GM23338 (cell line): Measurements from ENCODE around the gene AGXT2. TPM values are rescaled to one million over a fixed set of nuclear protein-coding genes. Genes with fewer than 3 reads are reported as not detected.

Experiments
- ATAC-seq: fragments of 200-7000 bp; cut with Tn5 transposase; 3 replicates; pipeline ENCODE4 v1.9.1; 2020
- DNase-seq: peaks from one replicate; pipeline ENCODE4 v3.0.0-alpha.2; 2015; ENCODE audit warnings: low spot score
- H2AFZ ChIP-seq: fragments of 200-600 bp; sonication (generic); 2 replicates; pipeline ENCODE4 v1.8.0; 2016; ENCODE audit warnings: antibody characterized with exemption, mild to moderate bottlenecking, moderate library complexity
- H3F3A ChIP-seq: fragments of 200-600 bp; sonication (generic); replicated peaks from 2 replicates; pipeline ENCODE4 v1.8.0; 2017; ENCODE audit warnings: antibody characterized with exemption, mixed run types, low read depth
- H3K27ac ChIP-seq: fragments of 200-600 bp; sonication (generic); 2 replicates; pipeline ENCODE4 v1.6.1; 2016; ENCODE audit warnings: low read depth
- H3K27me3 ChIP-seq: fragments of 200-600 bp; sonication (generic); 2 replicates; pipeline ENCODE4 v1.8.0; 2016; ENCODE audit warnings: mild to moderate bottlenecking, mixed run types, moderate library complexity; ENCODE audit not compliant: insufficient read depth
- H3K36me3 ChIP-seq: fragments of 200-600 bp; sonication (generic); 2 replicates; pipeline ENCODE4 v1.8.0; 2016; ENCODE audit warnings: mild to moderate bottlenecking; ENCODE audit not compliant: insufficient read depth
- H3K4me1 ChIP-seq: fragments of 200-600 bp; sonication (generic); 2 replicates; pipeline ENCODE4 v1.8.0; 2016; ENCODE audit warnings: mild to moderate bottlenecking, moderate library complexity; ENCODE audit not compliant: insufficient read depth
- H3K4me2 ChIP-seq: fragments of 200-600 bp; sonication (generic); 2 replicates; pipeline ENCODE4 v1.7.1; 2017; ENCODE audit warnings: mixed run types
- H3K4me3 ChIP-seq: fragments of 200-600 bp; sonication (generic); 2 replicates; pipeline ENCODE4 v1.6.1; 2016; ENCODE audit warnings: mixed run types
- H3K79me2 ChIP-seq: fragments of 200-600 bp; sonication (generic); replicated peaks from 2 replicates; pipeline ENCODE4 v1.8.0; 2017; ENCODE audit warnings: mild to moderate bottlenecking; ENCODE audit not compliant: insufficient read depth
- H3K9me2 ChIP-seq: fragments of 200-600 bp; sonication (generic); 2 replicates; pipeline ENCODE4 v1.8.0; 2017; ENCODE audit not compliant: insufficient read depth
- H4K20me1 ChIP-seq: fragments of 200-600 bp; sonication (generic); replicated peaks from 2 replicates; pipeline ENCODE4 v1.8.0; 2017; ENCODE audit warnings: mild to moderate bottlenecking; ENCODE audit not compliant: insufficient read depth
- H3K27ac Mint-ChIP-seq: 2 replicates; pipeline ENCODE4 v1.8.0; 2020; ENCODE audit warnings: inconsistent platforms, mild to moderate bottlenecking, moderate library complexity, mixed read lengths
- H3K27me3 Mint-ChIP-seq: 3 replicates; pipeline ENCODE4 v1.8.0; 2022; ENCODE audit warnings: low read depth, mild to moderate bottlenecking, moderate library complexity, mixed read lengths, inconsistent platforms; ENCODE audit not compliant: insufficient read depth, poor library complexity
- H3K36me3 Mint-ChIP-seq: 3 replicates; pipeline ENCODE4 v1.8.0; 2021; ENCODE audit warnings: low read depth, mild to moderate bottlenecking, inconsistent platforms, moderate library complexity, mixed read lengths
- H3K4me1 Mint-ChIP-seq: 3 replicates; pipeline ENCODE4 v1.8.0; 2020; ENCODE audit warnings: mild to moderate bottlenecking, inconsistent platforms, mixed read lengths
- H3K4me3 Mint-ChIP-seq: 3 replicates; pipeline ENCODE4 v1.8.0; 2021; ENCODE audit warnings: moderate library complexity, mild to moderate bottlenecking, inconsistent platforms, mixed read lengths
- H3K9me3 Mint-ChIP-seq: 3 replicates; pipeline ENCODE4 v1.8.0; 2020; ENCODE audit warnings: moderate library complexity, mild to moderate bottlenecking, inconsistent platforms, mixed read lengths
- CREB1 ChIP-seq: fragments of 250-450 bp; sonication (Bioruptor Pico); IDR thresholded peaks from 2 replicates; pipeline ENCODE4 v1.5.0; 2020; ENCODE audit warnings: low read depth, mild to moderate bottlenecking, moderate library complexity
- CTCF ChIP-seq, 2 experiments: fragments of 200-600 bp in 1 of 2; sonication (generic) in 1 of 2; conservative IDR thresholded peaks; 2 replicates each; pipeline versions ENCODE4 v1.5.1 to v1.6.1; 2016 to 2017; ENCODE audit warnings: antibody characterized with exemption in 2 of 2, low read depth in 2 of 2, mild to moderate bottlenecking in 2 of 2, moderate library complexity in 1 of 2
- ETS1 ChIP-seq: IDR thresholded peaks from 2 replicates; pipeline ENCODE4 v1.6.1; 2016; ENCODE audit warnings: antibody characterized with exemption
- EZH2 ChIP-seq: fragments of 200-600 bp; sonication (generic); IDR thresholded peaks from one replicate; pipeline ENCODE4 v1.8.0; 2017; ENCODE audit warnings: antibody characterized with exemption, mild to moderate bottlenecking, low read depth; ENCODE audit not compliant: unreplicated experiment
- JUNB ChIP-seq: IDR thresholded peaks from one replicate; pipeline ENCODE4 v1.6.1; 2016; ENCODE audit warnings: antibody characterized with exemption; ENCODE audit not compliant: unreplicated experiment
- NANOG ChIP-seq: IDR thresholded peaks from 2 replicates; pipeline ENCODE4 v1.6.1; 2016; ENCODE audit warnings: antibody characterized with exemption, borderline replicate concordance
- STAT1 ChIP-seq: IDR thresholded peaks from one replicate; pipeline ENCODE4 v1.6.1; 2016; ENCODE audit warnings: antibody characterized with exemption; ENCODE audit not compliant: unreplicated experiment
- ZNF114 ChIP-seq: fragments of 250-450 bp; sonication (Bioruptor Pico); IDR thresholded peaks from 2 replicates; pipeline ENCODE4 v1.5.0; 2020; ENCODE audit warnings: mild to moderate bottlenecking, moderate library complexity
- ZNF462 ChIP-seq: fragments of 250-450 bp; sonication (Bioruptor Pico); IDR thresholded peaks from 2 replicates; pipeline ENCODE4 v1.5.0; 2020; ENCODE audit warnings: mild to moderate bottlenecking, moderate library complexity
- polyA plus RNA-seq: library from polyadenylated mRNA; unstranded; fragments of >200 nt; fragmentation: Nextera tagmentation; extraction: Ambion mirVana; gene quantifications from 2 replicates; pipeline ENCODE4 v1.2.1, GENCODE V29; 2016
- total RNA-seq: library from RNA; depleted of rRNA; stranded (reverse); fragments of >200 nt; shearing (Covaris generic); gene quantifications from 2 replicates; pipeline ENCODE4 v1.2.3, GENCODE V29; 2014

The AGXT2 gene
- total and polyA plus RNA-seq, 2 experiments from 2014 or later = not detected

GRCh38 chr5:34996261-34996660 is 51.5 kb downstream of the AGXT2 start:
- no peak overlapping the region for H3K4me2 ChIP-seq
- no peaks in the 10 kb centered on the region for H3K9me3 Mint-ChIP-seq
- peaks cover 2% of the 10 kb centered on the region for H3K27me3 Mint-ChIP-seq

GRCh38 chr5:34993951-34994350 is 53.8 kb downstream of the AGXT2 start:
- no peaks in the 10 kb centered on the region; the same call in 1 of the 2 replicates for H3K36me3 ChIP-seq
- Mint-ChIP-seq H3K9me3 (no peaks in the 10 kb centered on the region), H3K4me1 (peaks cover 6% of the 10 kb centered on the region), H3K4me3 (no peak overlapping the region), H3K36me3 (no peaks in the 10 kb centered on the region), H3K27me3 (no peaks in the 10 kb centered on the region), H3K27ac (no peak overlapping the region)
- H3K27ac ChIP-seq = no peak overlapping the region
- H3K4me3 ChIP-seq = no peak overlapping the region
- no peaks in the 10 kb centered on the region for H4K20me1 ChIP-seq
- peaks cover 19% of the 10 kb centered on the region for H3K9me2 ChIP-seq
- no peak for DNase-seq
- no peaks in the 10 kb centered on the region for H3F3A ChIP-seq
- H2AFZ ChIP-seq = 0 out of 2 replicates have a peak overlapping the region, but pooled peaks have one; percentile 43
- no peaks in the 10 kb centered on the region for H3K27me3 ChIP-seq
- H3K4me2 ChIP-seq = no peak overlapping the region
- no peak for ATAC-seq
- H3K79me2 ChIP-seq = no peaks in the 10 kb centered on the region
- H3K4me1 ChIP-seq = no peaks in the 10 kb centered on the region
- TF ChIP-seq CTCF (conservative IDR thresholded peaks at IDR 0.05; ENCODE audit: low read depth in 2 of 2) = no peak
- TF ChIP-seq CREB1 (CRISPR knock-in tag) = no peak
- TF ChIP-seq JUNB = no peak
- no peak for TF ChIP-seq EZH2
- no peak for TF ChIP-seq ETS1
- TF ChIP-seq ZNF114 (CRISPR knock-in tag) = no peak
- TF ChIP-seq ZNF462 (CRISPR knock-in tag) = no peak
- no peak for TF ChIP-seq STAT1

More at GRCh38 chr5:34996261-34996660, 51.5 kb downstream of the AGXT2 start:
- no peaks in the 10 kb centered on the region for H3K27me3 ChIP-seq
- no peak for TF ChIP-seq CREB1 (CRISPR knock-in tag)
- no peak for TF ChIP-seq NANOG
- DNase-seq (no peak), ATAC-seq (no peak)
- H3K4me3 Mint-ChIP-seq = no peak overlapping the region
- peak overlapping the region; percentile 17; the same call in 1 of the 2 replicates for H3K27ac Mint-ChIP-seq
- H3K4me1 Mint-ChIP-seq = no peaks in the 10 kb centered on the region
- 0 out of 2 replicates have a peak, but pooled peaks cover 7% of the 10 kb centered on the region for H3K9me2 ChIP-seq
- H2AFZ ChIP-seq = peak overlapping the region; percentile 38; the same call in 1 of the 2 replicates
- no peaks in the 10 kb centered on the region for H3K79me2 ChIP-seq
- no peaks in the 10 kb centered on the region for H3K4me1 ChIP-seq
- H4K20me1 ChIP-seq = no peaks in the 10 kb centered on the region
- H3K36me3 Mint-ChIP-seq = no peaks in the 10 kb centered on the region
- no peaks in the 10 kb centered on the region for H3F3A ChIP-seq
- no peak overlapping the region for H3K27ac ChIP-seq
- no peaks in the 10 kb centered on the region; the same call in 1 of the 2 replicates for H3K36me3 ChIP-seq
- H3K4me3 ChIP-seq = no peak overlapping the region
